HCT116 (cell line): ENCODE measurements around the gene LTB4R2.
A peak's percentile ranks its signal among the peaks of the same experiment; 100 is the strongest.

ENCODE experiments used
- EZH2 ChIP-seq: fragments of 200-600 bp; sonication (generic); IDR thresholded peaks from 2 replicates; pipeline ENCODE4 v1.6.1; 2017; ENCODE audit warnings: antibody characterized with exemption, mixed run types
- EZH2phosphoT487 ChIP-seq: fragments of 200-600 bp; IDR thresholded peaks from 2 replicates; pipeline ENCODE4 v1.6.1; 2018; ENCODE audit warnings: antibody characterized with exemption, borderline replicate concordance
- POLR2AphosphoS5 ChIP-seq: IDR thresholded peaks from 2 replicates; pipeline ENCODE4 v1.6.1; 2011; ENCODE audit warnings: mild to moderate bottlenecking, low read depth, low read length, moderate library complexity
- RAD21 ChIP-seq: IDR thresholded peaks from 2 replicates; pipeline ENCODE4 v1.6.1; 2012; ENCODE audit warnings: low read depth, mild to moderate bottlenecking
- TCF7L2 ChIP-seq: IDR thresholded peaks from 2 replicates; pipeline ENCODE4 v1.7.0; 2011; ENCODE audit warnings: borderline replicate concordance, inconsistent platforms; ENCODE audit not compliant: insufficient read depth, insufficient read length; ENCODE audit errors: extremely low read depth
- YY1 ChIP-seq: IDR thresholded peaks from 2 replicates; pipeline ENCODE4 v1.6.1; 2011; ENCODE audit warnings: low read length, low read depth, moderate library complexity, mild to moderate bottlenecking; ENCODE audit not compliant: insufficient replicate concordance; ENCODE audit errors: extremely low read depth
- ZNF274 ChIP-seq: fragments of 200-500 bp; sonication (Bioruptor generic); IDR thresholded peaks from 2 replicates; pipeline ENCODE4 v1.6.1; 2014; ENCODE audit warnings: mild to moderate bottlenecking, low read depth, low read length, inconsistent platforms
- TF ChIP-seq, protein P1 (sequence below), 3 experiments: fragments of 200-600 bp in 1 of 3; sonication (generic) in 1 of 3; IDR thresholded peaks in 2 of 3; conservative IDR thresholded peaks in 1 of 3; 2 replicates each; pipeline ENCODE4 v1.5.1; 2012 to 2017; ENCODE audit warnings: low read depth in 2 of 3, low read length in 2 of 3, antibody characterized with exemption in 1 of 3, borderline replicate concordance in 1 of 3, control low read depth in 1 of 3, mild to moderate bottlenecking in 1 of 3, mixed read lengths in 1 of 3, mixed run types in 1 of 3, moderate library complexity in 1 of 3; ENCODE audit not compliant: insufficient read depth in 1 of 3
- TF ChIP-seq, protein P2 (sequence below): IDR thresholded peaks from 2 replicates; pipeline ENCODE4 v1.6.1; 2012

- TF ChIP-seq ZNF274, result no peak
- TF ChIP-seq, protein P1, sequence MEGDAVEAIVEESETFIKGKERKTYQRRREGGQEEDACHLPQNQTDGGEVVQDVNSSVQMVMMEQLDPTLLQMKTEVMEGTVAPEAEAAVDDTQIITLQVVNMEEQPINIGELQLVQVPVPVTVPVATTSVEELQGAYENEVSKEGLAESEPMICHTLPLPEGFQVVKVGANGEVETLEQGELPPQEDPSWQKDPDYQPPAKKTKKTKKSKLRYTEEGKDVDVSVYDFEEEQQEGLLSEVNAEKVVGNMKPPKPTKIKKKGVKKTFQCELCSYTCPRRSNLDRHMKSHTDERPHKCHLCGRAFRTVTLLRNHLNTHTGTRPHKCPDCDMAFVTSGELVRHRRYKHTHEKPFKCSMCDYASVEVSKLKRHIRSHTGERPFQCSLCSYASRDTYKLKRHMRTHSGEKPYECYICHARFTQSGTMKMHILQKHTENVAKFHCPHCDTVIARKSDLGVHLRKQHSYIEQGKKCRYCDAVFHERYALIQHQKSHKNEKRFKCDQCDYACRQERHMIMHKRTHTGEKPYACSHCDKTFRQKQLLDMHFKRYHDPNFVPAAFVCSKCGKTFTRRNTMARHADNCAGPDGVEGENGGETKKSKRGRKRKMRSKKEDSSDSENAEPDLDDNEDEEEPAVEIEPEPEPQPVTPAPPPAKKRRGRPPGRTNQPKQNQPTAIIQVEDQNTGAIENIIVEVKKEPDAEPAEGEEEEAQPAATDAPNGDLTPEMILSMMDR (IDR thresholded peaks at IDR 0.05 in 2 of 3, conservative IDR thresholded peaks at IDR 0.05 in 1 of 3; ENCODE audit: borderline replicate concordance in 1 of 3, insufficient read depth in 1 of 3, low read depth in 2 of 3, low read length in 2 of 3), result 0 out of 6 replicates have a peak, but pooled peaks of 2 of the 3 experiments have one; percentile 12 to 14
- TF ChIP-seq EZH2, result no peak
- TF ChIP-seq TCF7L2, result no peak
- TF ChIP-seq POLR2AphosphoS5, result no peak
- TF ChIP-seq, protein P2, sequence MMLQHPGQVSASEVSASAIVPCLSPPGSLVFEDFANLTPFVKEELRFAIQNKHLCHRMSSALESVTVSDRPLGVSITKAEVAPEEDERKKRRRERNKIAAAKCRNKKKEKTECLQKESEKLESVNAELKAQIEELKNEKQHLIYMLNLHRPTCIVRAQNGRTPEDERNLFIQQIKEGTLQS, result no peak
- no peak for TF ChIP-seq EZH2phosphoT487
- no peak for TF ChIP-seq YY1
- peak; percentile 30; the same call in 1 of the 2 replicates for TF ChIP-seq RAD21
Measured at GRCh38 chr14:24351517-24351916, 41.6 kb downstream of the LTB4R2 start.
